Kidney (tissue), 14 donors: ENCODE results near the gene C9orf85. TPM values are rescaled to one million over a fixed set of nuclear protein-coding genes. Genes with fewer than 3 reads are reported as not detected.
"Not testable (repeated sequence)": the region's sequence is repeated elsewhere in the genome, so short reads cannot be mapped to it uniquely, and the experiment has no call there.

Experiments
- DNase-seq, 5 donors: peaks; one replicate each; pipeline ENCODE4 v3.0.0-alpha.2; 2013 to 2020
- FAIRE-seq: peaks from 2 replicates; lab custom pipeline; 2012; peaks lifted over from hg19 to GRCh38; lab: Jason Lieb, UNC
- H3K27ac ChIP-seq, 2 donors: one replicate each; pipeline ENCODE4 v1.7.0; 2013; ENCODE audit warnings: low read depth in 2 of 2, low read length in 2 of 2, inconsistent platforms in 1 of 2
- H3K27me3 ChIP-seq: one replicate; pipeline ENCODE4 v1.7.1; 2013; ENCODE audit warnings: low read length, inconsistent platforms; ENCODE audit not compliant: control insufficient read depth, insufficient read depth
- H3K36me3 ChIP-seq, 3 donors: one replicate each; pipeline versions ENCODE4 v1.7.0 to v1.7.1; 2013; ENCODE audit warnings: low read length in 3 of 3, control low read depth in 1 of 3, inconsistent platforms in 1 of 3; ENCODE audit not compliant: insufficient read depth in 3 of 3, control insufficient read depth in 2 of 3
- H3K4me1 ChIP-seq, 3 donors: one replicate each; pipeline versions ENCODE4 v1.7.0 to v1.7.1; 2013; ENCODE audit warnings: low read length in 3 of 3, inconsistent platforms in 1 of 3, low read depth in 1 of 3; ENCODE audit not compliant: control insufficient read depth in 2 of 3, insufficient read depth in 2 of 3
- H3K4me3 ChIP-seq, 3 donors: one replicate each; pipeline versions ENCODE4 v1.7.0 to v1.8.1; 2013; ENCODE audit warnings: low read length in 3 of 3, control low read depth in 1 of 3, inconsistent platforms in 1 of 3
- H3K9ac ChIP-seq, 3 donors: one replicate each; pipeline versions ENCODE4 v1.7.0 to v1.7.1; 2013; ENCODE audit warnings: low read length in 3 of 3, control low read depth in 1 of 3, inconsistent platforms in 1 of 3
- H3K9me3 ChIP-seq, 3 donors: one replicate each; pipeline versions ENCODE4 v1.7.0 to v1.7.1; 2013; ENCODE audit warnings: low read length in 3 of 3, control low read depth in 1 of 3, inconsistent platforms in 1 of 3; ENCODE audit not compliant: control insufficient read depth in 2 of 3, insufficient read depth in 1 of 3
- intact Hi-C: fragments of 100-400 bp; cut with DNase I; formaldehyde crosslinking; loops from one replicate; pipeline ENCODE4 v1.11.1; 2022
- polyA plus RNA-seq: library from polyadenylated mRNA; stranded (reverse); fragments of 350-450 nt; fragmentation: Illumina TruSeq; extraction: RNeasy Lipid Tissue Mini Kit (QIAGEN cat#74804); gene quantifications from one replicate; pipeline ENCODE4 v1.2.3, GENCODE V29; 2014; ENCODE audit warnings: low read depth, low replicate concordance; ENCODE audit not compliant: insufficient read depth
- total RNA-seq: library from RNA; stranded (reverse); fragmentation: NEBNext Ultra II Directional; extraction: Animal tissue kit (Norgen Biotek cat#: 25700); gene quantifications from one replicate; pipeline ENCODE4 v1.2.1, GENCODE V29; 2021
- TF ChIP-seq, protein P1 (sequence below): IDR thresholded peaks from 3 replicates; pipeline ENCODE4 v1.5.1; 2012; ENCODE audit warnings: mild to moderate bottlenecking, moderate library complexity, borderline replicate concordance; ENCODE audit not compliant: insufficient read depth; ENCODE audit errors: extremely low read depth
- donor health status: control.
- donor health status: control.
- donor health status: control.
- donor health status: control.
- donor health status: control.
- donor health status: DM: yes; HTN: yes; CAD: no.
- donor health status: Normal renal cell carcinoma (clear cell type).

Gene C9orf85
- total and polyA plus RNA-seq, 2 donors from 2014 or later: 7.0 to 8.1 TPM

DNA sequence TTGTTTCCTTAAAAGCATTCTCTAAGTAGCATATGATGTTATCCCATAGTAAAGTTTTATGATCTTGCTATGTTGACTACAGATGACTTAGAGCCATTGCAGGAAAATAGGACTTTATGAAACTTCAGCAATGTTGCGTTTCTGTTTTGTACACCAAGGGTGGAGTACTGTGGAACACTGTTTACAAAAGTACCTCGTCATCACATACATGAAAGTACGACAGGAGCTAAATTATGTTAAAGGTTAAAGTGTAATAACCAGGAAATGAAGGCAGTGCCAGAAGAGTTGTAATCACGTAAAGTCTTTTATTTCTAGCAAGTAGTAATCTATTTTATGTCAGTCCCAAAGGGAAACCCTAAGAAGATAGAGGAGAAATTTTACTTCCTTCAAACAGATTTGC lies 50.9 kb downstream of the C9orf85 start:
- Histone ChIP-seq H3K27me3 (no peaks in the 10 kb centered on the region), H3K4me3 (no peak overlapping the region), H3K36me3 (peaks cover 0 to 9% (median 0%) of the 10 kb centered on the region in 3 donors), H3K9ac (no peak overlapping the region), H3K9me3 (no peaks in the 10 kb centered on the region), H3K4me1 (no peaks in the 10 kb centered on the region), H3K27ac (no peak overlapping the region)
- intact Hi-C loops: no loop called here
- DNase-seq: no peak
- no peak for FAIRE-seq
- TF ChIP-seq, protein P1, sequence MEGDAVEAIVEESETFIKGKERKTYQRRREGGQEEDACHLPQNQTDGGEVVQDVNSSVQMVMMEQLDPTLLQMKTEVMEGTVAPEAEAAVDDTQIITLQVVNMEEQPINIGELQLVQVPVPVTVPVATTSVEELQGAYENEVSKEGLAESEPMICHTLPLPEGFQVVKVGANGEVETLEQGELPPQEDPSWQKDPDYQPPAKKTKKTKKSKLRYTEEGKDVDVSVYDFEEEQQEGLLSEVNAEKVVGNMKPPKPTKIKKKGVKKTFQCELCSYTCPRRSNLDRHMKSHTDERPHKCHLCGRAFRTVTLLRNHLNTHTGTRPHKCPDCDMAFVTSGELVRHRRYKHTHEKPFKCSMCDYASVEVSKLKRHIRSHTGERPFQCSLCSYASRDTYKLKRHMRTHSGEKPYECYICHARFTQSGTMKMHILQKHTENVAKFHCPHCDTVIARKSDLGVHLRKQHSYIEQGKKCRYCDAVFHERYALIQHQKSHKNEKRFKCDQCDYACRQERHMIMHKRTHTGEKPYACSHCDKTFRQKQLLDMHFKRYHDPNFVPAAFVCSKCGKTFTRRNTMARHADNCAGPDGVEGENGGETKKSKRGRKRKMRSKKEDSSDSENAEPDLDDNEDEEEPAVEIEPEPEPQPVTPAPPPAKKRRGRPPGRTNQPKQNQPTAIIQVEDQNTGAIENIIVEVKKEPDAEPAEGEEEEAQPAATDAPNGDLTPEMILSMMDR: no peak

- FAIRE-seq, H3K27ac ChIP-seq, DNase-seq, H3K4me1 ChIP-seq, intact Hi-C loops, H3K9ac ChIP-seq, H3K9me3 ChIP-seq, H3K36me3 ChIP-seq, H3K4me3 ChIP-seq, H3K27me3 ChIP-seq: not testable (repeated sequence)
These were observed 52.1 kb downstream of the C9orf85 start for GRCh38 chr9:71963471-71963996.

GRCh38 chr9:71965403-71965802 lies 54.0 kb downstream of the C9orf85 start:
- H3K27ac ChIP-seq: no peak overlapping the region
- TF ChIP-seq, protein P1: no peak
- H3K4me3 ChIP-seq: no peak overlapping the region
- DNase-seq (no peak), FAIRE-seq (no peak)
- H3K9me3 ChIP-seq: peaks cover 0 to 5% (median 0%) of the 10 kb centered on the region in 3 donors
- intact Hi-C loops: no loop called here
- H3K27me3 ChIP-seq: no peaks in the 10 kb centered on the region
- no peak overlapping the region for H3K9ac ChIP-seq
- peaks cover 0 to 3% (median 0%) of the 10 kb centered on the region in 3 donors for H3K36me3 ChIP-seq
- no peaks in the 10 kb centered on the region for H3K4me1 ChIP-seq

DNA sequence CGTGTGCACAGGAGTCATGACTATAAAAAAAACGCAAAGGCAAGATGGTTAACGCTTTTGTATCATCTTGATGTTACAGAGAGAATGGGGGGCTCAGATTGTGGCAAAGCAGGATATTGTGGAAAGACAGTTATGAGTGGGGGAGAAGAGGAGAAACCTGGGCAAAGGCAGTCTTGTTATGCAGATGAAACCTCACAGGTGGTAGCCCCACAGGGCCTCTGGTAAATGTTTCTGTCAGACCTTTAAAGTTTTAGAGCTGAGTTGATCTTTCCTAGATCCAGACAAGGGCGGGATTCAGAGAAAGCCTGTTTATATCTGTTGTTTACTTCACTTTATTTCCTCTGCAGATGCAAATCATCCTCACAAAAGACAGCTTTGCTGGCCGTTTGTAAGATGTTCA lies 55.2 kb downstream of the C9orf85 start:
- TF ChIP-seq, protein P1: no peak
- Histone ChIP-seq H3K9me3 (peaks cover 0 to 5% (median 0%) of the 10 kb centered on the region in 3 donors), H3K27me3 (no peaks in the 10 kb centered on the region), H3K4me1 (no peaks in the 10 kb centered on the region), H3K36me3 (peaks cover 0 to 3% (median 0%) of the 10 kb centered on the region in 3 donors), H3K4me3 (no peak overlapping the region), H3K27ac (no peak overlapping the region), H3K9ac (no peak overlapping the region)
- FAIRE-seq: no peak
- no peak for DNase-seq
- intact Hi-C loops: no loop called here
